ENCODE data around the gene IWS1. TPM values are rescaled to one million over a fixed set of nuclear protein-coding genes. Genes with fewer than 3 reads are reported as not detected.
A peak's percentile ranks its signal among the peaks of the same experiment; 100 is the strongest.

Gene IWS1
- total and polyA plus RNA-seq, 2 experiments from 2014 or later, result 32.4 to 42.4 TPM

- WGBS, 2 experiments (ENCODE audit: low coverage in 1 of 2, low lambda C conversion rate in 2 of 2, missing lambda C conversion rate in 2 of 2), result 98 to 100% methylated on average over 4 of the region's 4 CpGs
- TF ChIP-seq EZH2phosphoT487 (IDR thresholded peaks at IDR 0.05; ENCODE audit: insufficient read depth, low read depth), result no peak
- no peak for TF ChIP-seq EZH2 (IDR thresholded peaks at IDR 0.05; ENCODE audit: insufficient read depth, poor library complexity, severe bottlenecking)
These were observed 5.9 kb downstream of the IWS1 start for GRCh38 chr2:127520424-127520823.

GRCh38 chr2:127517465-127517864 is 8.8 kb downstream of the IWS1 start:
- WGBS, 2 experiments (ENCODE audit: low coverage in 1 of 2, low lambda C conversion rate in 2 of 2, missing lambda C conversion rate in 2 of 2), result 28 to 50% methylated on average over 2 of the region's 2 CpGs
- peak; percentile 71 for DNase-seq

More at GRCh38 chr2:127520424-127520823, 5.9 kb downstream of the IWS1 start:
- peaks cover 38% of the 10 kb centered on the region for H3K36me3 ChIP-seq (ENCODE audit: low read depth)
- H3K4me2 ChIP-seq (ENCODE audit: unreplicated experiment), result no peak overlapping the region
- no peaks in the 10 kb centered on the region for H3K9me2 ChIP-seq (ENCODE audit: insufficient read depth)
- no peak overlapping the region for H3K9ac ChIP-seq
- H3K4me3 ChIP-seq, result no peak overlapping the region
- no peak for DNase-seq
- peaks cover 91% of the 10 kb centered on the region for H3K79me2 ChIP-seq (ENCODE audit: insufficient read depth)
- H4K20me1 ChIP-seq (ENCODE audit: insufficient read depth), result no peaks in the 10 kb centered on the region
- H3K4me1 ChIP-seq (ENCODE audit: insufficient read depth), result peaks cover 29% of the 10 kb centered on the region
- no peak overlapping the region for H3K27ac ChIP-seq
- no peaks in the 10 kb centered on the region for H3K27me3 ChIP-seq (replicated peaks; ENCODE audit: insufficient read depth)
- in situ Hi-C loops (cut with MboI), result no loop called here
- H3K9me3 ChIP-seq (ENCODE audit: low read depth), result no peaks in the 10 kb centered on the region
- H3F3A ChIP-seq (ENCODE audit: insufficient read depth), result peaks cover 31% of the 10 kb centered on the region
- no peak overlapping the region for H2AFZ ChIP-seq

DNA sequence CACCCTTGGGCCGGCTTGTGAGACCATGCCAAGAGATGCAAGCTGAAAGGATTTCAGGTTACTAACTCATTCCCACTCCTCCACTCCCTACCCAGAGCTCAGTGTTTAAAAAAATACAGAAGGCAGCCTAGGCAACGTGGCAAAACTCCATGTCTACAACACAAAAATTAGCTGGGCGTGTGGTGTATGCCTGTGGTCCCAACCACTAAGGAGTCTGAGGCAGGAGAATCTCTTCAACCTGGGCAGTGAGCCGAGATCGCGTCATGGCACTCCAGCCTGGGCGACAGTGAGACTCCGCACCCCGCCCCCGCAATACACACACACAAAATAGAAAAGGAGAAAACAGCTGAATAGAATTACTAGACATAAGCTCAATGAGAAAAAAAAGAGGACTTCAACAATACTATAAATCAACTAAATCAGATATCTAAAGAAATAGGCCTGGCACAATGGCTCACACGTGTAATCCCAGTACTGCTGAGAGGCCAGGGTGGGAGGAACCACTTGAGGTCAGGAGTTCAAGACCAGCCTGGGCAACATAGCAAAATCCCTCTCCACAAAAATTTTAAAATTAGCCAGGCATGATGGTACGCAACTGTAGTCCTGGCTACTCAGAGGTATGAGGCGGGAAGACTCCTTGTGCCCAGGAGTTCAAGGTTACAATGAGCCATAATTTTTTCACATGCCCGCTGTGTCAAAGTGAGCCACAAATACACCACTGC is 10.1 kb downstream of the IWS1 start:
- H3K36me3 ChIP-seq (ENCODE audit: low read depth), result peaks cover 23% of the 10 kb centered on the region; the same call in 1 of the 2 replicates
- peaks cover 91% of the 10 kb centered on the region for H3K79me2 ChIP-seq (ENCODE audit: insufficient read depth)
- H3K4me1 ChIP-seq (ENCODE audit: insufficient read depth), result peaks cover 36% of the 10 kb centered on the region
- peak overlapping the region; percentile 44 for H3K4me3 ChIP-seq
- peak overlapping the region; percentile 100 for H3K27ac ChIP-seq
- H3K4me2 ChIP-seq (ENCODE audit: unreplicated experiment), result peak overlapping the region; percentile 83
- no peaks in the 10 kb centered on the region for H3K27me3 ChIP-seq (replicated peaks; ENCODE audit: insufficient read depth)
- H3K9me3 ChIP-seq (ENCODE audit: low read depth), result no peaks in the 10 kb centered on the region
- WGBS, 2 experiments (ENCODE audit: low coverage in 1 of 2, low lambda C conversion rate in 2 of 2, missing lambda C conversion rate in 2 of 2), result 15 to 17% methylated on average over 14 of the region's 14 CpGs
- H3K9me2 ChIP-seq (ENCODE audit: insufficient read depth), result no peaks in the 10 kb centered on the region
- peak overlapping the region; percentile 91 for H3K9ac ChIP-seq
- H4K20me1 ChIP-seq (ENCODE audit: insufficient read depth), result no peaks in the 10 kb centered on the region
- in situ Hi-C loops (cut with MboI), result no loop called here
- peaks cover 51% of the 10 kb centered on the region for H3F3A ChIP-seq (ENCODE audit: insufficient read depth)
- peak; percentile 99 for DNase-seq
- TF ChIP-seq EZH2 (IDR thresholded peaks at IDR 0.05; ENCODE audit: insufficient read depth, poor library complexity, severe bottlenecking) (no peak), EZH2phosphoT487 (IDR thresholded peaks at IDR 0.05; ENCODE audit: insufficient read depth, low read depth) (no peak)
- no peak overlapping the region for H2AFZ ChIP-seq

More at GRCh38 chr2:127517465-127517864, 8.8 kb downstream of the IWS1 start:
- no peak overlapping the region for H3K4me2 ChIP-seq (ENCODE audit: unreplicated experiment)
- in situ Hi-C loops (cut with MboI), result no loop called here
- H3K9ac ChIP-seq, result peak overlapping the region; percentile 91
- no peaks in the 10 kb centered on the region for H3K27me3 ChIP-seq (replicated peaks; ENCODE audit: insufficient read depth)
- no peaks in the 10 kb centered on the region for H3K9me3 ChIP-seq (ENCODE audit: low read depth)
- H3F3A ChIP-seq (ENCODE audit: insufficient read depth), result peaks cover 51% of the 10 kb centered on the region
- H3K27ac ChIP-seq, result peak overlapping the region; percentile 100
- H3K79me2 ChIP-seq (ENCODE audit: insufficient read depth), result peaks cover 91% of the 10 kb centered on the region
- no peak overlapping the region for H3K4me3 ChIP-seq
- no peak overlapping the region for H2AFZ ChIP-seq
- TF ChIP-seq EZH2phosphoT487 (IDR thresholded peaks at IDR 0.05; ENCODE audit: insufficient read depth, low read depth) (no peak), EZH2 (IDR thresholded peaks at IDR 0.05; ENCODE audit: insufficient read depth, poor library complexity, severe bottlenecking) (no peak)
- peaks cover 35% of the 10 kb centered on the region for H3K4me1 ChIP-seq (ENCODE audit: insufficient read depth)
- no peaks in the 10 kb centered on the region for H4K20me1 ChIP-seq (ENCODE audit: insufficient read depth)
- H3K36me3 ChIP-seq (ENCODE audit: low read depth), result peaks cover 28% of the 10 kb centered on the region; the same call in 1 of the 2 replicates
- no peaks in the 10 kb centered on the region for H3K9me2 ChIP-seq (ENCODE audit: insufficient read depth)

DNA sequence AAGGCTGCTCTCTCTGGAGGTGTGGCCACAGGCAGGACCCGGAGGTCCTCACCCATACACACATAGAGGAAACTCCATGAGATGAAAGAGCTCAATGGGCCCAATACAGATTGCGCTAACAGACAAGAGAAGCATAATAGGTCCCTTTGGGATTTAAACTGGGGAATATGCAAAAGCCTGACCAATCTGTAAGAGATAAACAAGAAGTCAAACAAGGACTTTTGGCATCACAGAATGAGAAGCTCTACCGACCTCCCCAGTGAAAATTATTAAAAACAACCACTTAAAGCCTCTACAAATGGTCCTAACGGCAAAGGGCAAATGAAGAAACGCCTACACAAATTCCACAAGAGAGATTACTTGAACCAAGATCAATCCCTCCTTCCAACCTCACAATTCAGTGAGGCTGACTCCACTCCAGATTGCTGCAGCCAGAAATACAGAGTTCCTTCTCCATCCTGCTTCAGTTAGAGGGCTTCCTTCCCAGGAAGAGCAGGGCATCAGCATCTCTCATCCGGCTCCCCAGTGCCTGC is 10.8 kb downstream of the IWS1 start:
- Histone ChIP-seq H3K27me3 (replicated peaks; ENCODE audit: insufficient read depth) (no peaks in the 10 kb centered on the region), H3K79me2 (ENCODE audit: insufficient read depth) (peaks cover 91% of the 10 kb centered on the region), H3K9me2 (ENCODE audit: insufficient read depth) (no peaks in the 10 kb centered on the region), H3K9ac (peak overlapping the region; percentile 91), H3K4me3 (peak overlapping the region; percentile 44), H3K4me1 (ENCODE audit: insufficient read depth) (peaks cover 36% of the 10 kb centered on the region), H2AFZ (no peak overlapping the region), H3K27ac (peak overlapping the region; percentile 100), H3K4me2 (ENCODE audit: unreplicated experiment) (peak overlapping the region; percentile 83), H3K9me3 (ENCODE audit: low read depth) (no peaks in the 10 kb centered on the region), H3F3A (ENCODE audit: insufficient read depth) (peaks cover 51% of the 10 kb centered on the region), H3K36me3 (ENCODE audit: low read depth) (peaks cover 21% of the 10 kb centered on the region; the same call in 1 of the 2 replicates), H4K20me1 (ENCODE audit: insufficient read depth) (no peaks in the 10 kb centered on the region)
- peak; percentile 57 for DNase-seq
- TF ChIP-seq EZH2 (IDR thresholded peaks at IDR 0.05; ENCODE audit: insufficient read depth, poor library complexity, severe bottlenecking), result no peak
- TF ChIP-seq EZH2phosphoT487 (IDR thresholded peaks at IDR 0.05; ENCODE audit: insufficient read depth, low read depth), result no peak
- 11 to 15% methylated on average over 6 of the region's 6 CpGs for WGBS, 2 experiments (ENCODE audit: low coverage in 1 of 2, low lambda C conversion rate in 2 of 2, missing lambda C conversion rate in 2 of 2)
- in situ Hi-C loops (cut with MboI), result no loop called here
